Chondrocyte (in vitro differentiated cells): Measurements from ENCODE around the gene AUTS2. TPM values are rescaled to one million over a fixed set of nuclear protein-coding genes. Genes with fewer than 3 reads are reported as not detected.

Experiments
- DNase-seq: peaks from one replicate; pipeline ENCODE4 v3.0.0; 2021; ENCODE audit warnings: mixed read lengths, low spot score
- H3K27ac Mint-ChIP-seq: one replicate; pipeline ENCODE4 v1.8.0; 2021; ENCODE audit warnings: mild to moderate bottlenecking, moderate library complexity, mixed read lengths; ENCODE audit not compliant: unreplicated experiment
- H3K27me3 Mint-ChIP-seq: 2 replicates; pipeline ENCODE4 v1.8.0; 2021; ENCODE audit warnings: low read depth, mixed read lengths
- H3K36me3 Mint-ChIP-seq: 2 replicates; pipeline ENCODE4 v1.8.0; 2021; ENCODE audit warnings: low read depth, mixed read lengths
- H3K4me1 Mint-ChIP-seq: 2 replicates; pipeline ENCODE4 v1.8.0; 2021; ENCODE audit warnings: low read depth, mild to moderate bottlenecking, mixed read lengths
- H3K4me3 Mint-ChIP-seq: one replicate; pipeline ENCODE4 v1.8.0; 2021; ENCODE audit warnings: mild to moderate bottlenecking, moderate library complexity, mixed read lengths; ENCODE audit not compliant: unreplicated experiment
- H3K9me3 Mint-ChIP-seq: 2 replicates; pipeline ENCODE4 v1.8.0; 2021; ENCODE audit warnings: low read depth, mixed read lengths
- CTCF ChIP-seq: fragments of 200-600 bp; sonication (generic); IDR thresholded peaks from 2 replicates; pipeline ENCODE4 v1.5.0; 2021; ENCODE audit warnings: antibody characterized with exemption, mild to moderate bottlenecking, moderate library complexity
- total RNA-seq: library from RNA; stranded (reverse); gene quantifications from 3 replicates; pipeline ENCODE4 v1.2.1, GENCODE V29; 2021

AUTS2 gene
- total RNA-seq, 1 donor from 2014 or later = 31.5 TPM

- Mint-ChIP-seq H3K9me3 (no peaks in the 10 kb centered on the region), H3K27me3 (no peaks in the 10 kb centered on the region), H3K4me1 (peaks cover 37% of the 10 kb centered on the region), H3K27ac (no peak overlapping the region), H3K4me3 (no peak overlapping the region), H3K36me3 (no peaks in the 10 kb centered on the region)
- no peak for TF ChIP-seq CTCF
- no peak for DNase-seq
Observed at GRCh38 chr7:69787736-69788431, 189.6 kb downstream of the AUTS2 start.

- Mint-ChIP-seq H3K4me3 (no peak overlapping the region), H3K27me3 (no peaks in the 10 kb centered on the region), H3K36me3 (no peaks in the 10 kb centered on the region), H3K4me1 (peaks cover 36% of the 10 kb centered on the region), H3K27ac (no peak overlapping the region), H3K9me3 (no peaks in the 10 kb centered on the region)
- DNase-seq = no peak
- no peak for TF ChIP-seq CTCF
Observed at GRCh38 chr7:69789563-69789962, 191.3 kb downstream of the AUTS2 start.

GRCh38 chr7:69790977-69791724, 192.9 kb downstream of the AUTS2 start:
- peaks cover 42% of the 10 kb centered on the region for H3K4me1 Mint-ChIP-seq

GRCh38 chr7:69791739-69792138, 193.5 kb downstream of the AUTS2 start:
- no peaks in the 10 kb centered on the region for H3K36me3 Mint-ChIP-seq
- TF ChIP-seq CTCF = no peak
- H3K4me1 Mint-ChIP-seq = peaks cover 48% of the 10 kb centered on the region
- no peak for DNase-seq
- H3K4me3 Mint-ChIP-seq = no peak overlapping the region
- H3K27ac Mint-ChIP-seq = no peak overlapping the region
- H3K9me3 Mint-ChIP-seq = no peaks in the 10 kb centered on the region
- no peaks in the 10 kb centered on the region for H3K27me3 Mint-ChIP-seq

More at GRCh38 chr7:69790977-69791724, 192.9 kb downstream of the AUTS2 start:
- Mint-ChIP-seq H3K27me3 (no peaks in the 10 kb centered on the region), H3K27ac (no peak overlapping the region), H3K4me3 (no peak overlapping the region), H3K9me3 (no peaks in the 10 kb centered on the region), H3K36me3 (no peaks in the 10 kb centered on the region)
- DNase-seq = no peak
- no peak for TF ChIP-seq CTCF

GRCh38 chr7:69795932-69796331, 197.7 kb downstream of the AUTS2 start:
- Mint-ChIP-seq H3K4me3 (no peak overlapping the region), H3K9me3 (no peaks in the 10 kb centered on the region), H3K36me3 (no peaks in the 10 kb centered on the region), H3K27ac (no peak overlapping the region), H3K4me1 (peaks cover 53% of the 10 kb centered on the region), H3K27me3 (no peaks in the 10 kb centered on the region)
- DNase-seq = no peak
- TF ChIP-seq CTCF = no peak
